HCT116 (cell line): ENCODE data around the gene MINDY4B.

ENCODE experiments used
- CTCF ChIP-seq, 3 experiments: fragments of 200-600 bp in 1 of 3; sonication (generic) in 1 of 3; IDR thresholded peaks in 2 of 3; conservative IDR thresholded peaks in 1 of 3; 2 replicates each; pipeline ENCODE4 v1.5.1; 2012 to 2017; ENCODE audit warnings: low read depth in 2 of 3, low read length in 2 of 3, antibody characterized with exemption in 1 of 3, borderline replicate concordance in 1 of 3, control low read depth in 1 of 3, mild to moderate bottlenecking in 1 of 3, mixed read lengths in 1 of 3, mixed run types in 1 of 3, moderate library complexity in 1 of 3; ENCODE audit not compliant: insufficient read depth in 1 of 3
- EGR1 ChIP-seq: IDR thresholded peaks from 2 replicates; pipeline ENCODE4 v1.6.1; 2012; ENCODE audit warnings: low read depth
- JUND ChIP-seq: IDR thresholded peaks from 2 replicates; pipeline ENCODE4 v1.6.1; 2012
- MAX ChIP-seq: IDR thresholded peaks from 2 replicates; pipeline ENCODE4 v1.6.1; 2012
- POLR2A ChIP-seq: IDR thresholded peaks from 2 replicates; pipeline ENCODE4 v1.7.0; 2011; ENCODE audit warnings: borderline replicate concordance; ENCODE audit not compliant: insufficient read depth, insufficient read length; ENCODE audit errors: extremely low read depth
- POLR2AphosphoS5 ChIP-seq: IDR thresholded peaks from 2 replicates; pipeline ENCODE4 v1.6.1; 2011; ENCODE audit warnings: mild to moderate bottlenecking, low read depth, low read length, moderate library complexity
- REST ChIP-seq: IDR thresholded peaks from 2 replicates; pipeline ENCODE4 v1.6.1; 2012; ENCODE audit warnings: low read depth
- SIN3A ChIP-seq: IDR thresholded peaks from 2 replicates; pipeline ENCODE4 v1.6.1; 2012; ENCODE audit warnings: low read depth
- SP1 ChIP-seq: IDR thresholded peaks from 2 replicates; pipeline ENCODE4 v1.6.1; 2012; ENCODE audit warnings: low read depth
- TCF7L2 ChIP-seq: IDR thresholded peaks from 2 replicates; pipeline ENCODE4 v1.7.0; 2011; ENCODE audit warnings: borderline replicate concordance, inconsistent platforms; ENCODE audit not compliant: insufficient read depth, insufficient read length; ENCODE audit errors: extremely low read depth
- TF ChIP-seq, protein P1 (sequence below): IDR thresholded peaks from 2 replicates; pipeline ENCODE4 v1.6.1; 2012

- TF ChIP-seq POLR2AphosphoS5, result no peak
- no peak for TF ChIP-seq SP1
- TF ChIP-seq CTCF (IDR thresholded peaks at IDR 0.05 in 2 of 3, conservative IDR thresholded peaks at IDR 0.05 in 1 of 3; ENCODE audit: borderline replicate concordance in 1 of 3, insufficient read depth in 1 of 3, low read depth in 2 of 3, low read length in 2 of 3), result no peak
- TF ChIP-seq MAX, result no peak
- no peak for TF ChIP-seq REST
- no peak for TF ChIP-seq POLR2A
- TF ChIP-seq SIN3A, result no peak
- TF ChIP-seq JUND, result no peak
- TF ChIP-seq, protein P1, sequence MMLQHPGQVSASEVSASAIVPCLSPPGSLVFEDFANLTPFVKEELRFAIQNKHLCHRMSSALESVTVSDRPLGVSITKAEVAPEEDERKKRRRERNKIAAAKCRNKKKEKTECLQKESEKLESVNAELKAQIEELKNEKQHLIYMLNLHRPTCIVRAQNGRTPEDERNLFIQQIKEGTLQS, result no peak
- TF ChIP-seq TCF7L2, result no peak
- no peak for TF ChIP-seq EGR1
Measured at GRCh38 chr3:150928234-150928633, 23.0 kb upstream of the MINDY4B start.
